Skeletal muscle satellite cell (primary cell): ENCODE measurements around the gene PNMA8A.
"Not testable (repeated sequence)": the region's sequence is repeated elsewhere in the genome, so short reads cannot be mapped to it uniquely, and the experiment has no call there.

Experiments used
- H3K27me3 ChIP-seq: 2 replicates; pipeline ENCODE4 v1.7.0; 2013; ENCODE audit warnings: low read length; ENCODE audit not compliant: control insufficient read depth, insufficient read depth
- H3K36me3 ChIP-seq: 2 replicates; pipeline ENCODE4 v1.7.0; 2013; ENCODE audit warnings: mild to moderate bottlenecking, control low read depth, low read length; ENCODE audit not compliant: insufficient read depth
- H3K4me1 ChIP-seq: 2 replicates; pipeline ENCODE4 v1.7.0; 2013; ENCODE audit warnings: low read length; ENCODE audit not compliant: control insufficient read depth, insufficient read depth
- H3K4me2 ChIP-seq: 2 replicates; pipeline ENCODE4 v1.7.0; 2013; ENCODE audit warnings: mild to moderate bottlenecking, low read length
- H3K4me3 ChIP-seq: 2 replicates; pipeline ENCODE4 v1.7.0; 2013; ENCODE audit warnings: low read length
- H3K9ac ChIP-seq: 2 replicates; pipeline ENCODE4 v1.7.0; 2013; ENCODE audit warnings: mild to moderate bottlenecking, low read depth, low read length, moderate library complexity
- H3K9me3 ChIP-seq: replicated peaks from 2 replicates; pipeline ENCODE4 v1.7.0; 2013; ENCODE audit warnings: mild to moderate bottlenecking, control low read depth, low read length

PNMA8A gene

GRCh38 chr19:46499692-46500091 lies 28.3 kb upstream of the PNMA8A start:
- Histone ChIP-seq H3K4me2 (no peak overlapping the region), H3K9ac (no peak overlapping the region), H3K4me1 (no peaks in the 10 kb centered on the region), H3K27me3 (peaks cover 15% of the 10 kb centered on the region), H3K9me3 (no peaks in the 10 kb centered on the region), H3K36me3 (no peaks in the 10 kb centered on the region), H3K4me3 (no peak overlapping the region)

GRCh38 chr19:46497773-46498172 lies 26.4 kb upstream of the PNMA8A start:
- Histone ChIP-seq H3K27me3 (peaks cover 6% of the 10 kb centered on the region), H3K9me3 (no peaks in the 10 kb centered on the region), H3K36me3 (no peaks in the 10 kb centered on the region), H3K4me2 (no peak overlapping the region), H3K4me1 (no peaks in the 10 kb centered on the region), H3K9ac (no peak overlapping the region), H3K4me3 (no peak overlapping the region)

- H3K9ac ChIP-seq, H3K4me2 ChIP-seq, H3K9me3 ChIP-seq, H3K27me3 ChIP-seq, H3K36me3 ChIP-seq, H3K4me3 ChIP-seq, H3K4me1 ChIP-seq: not testable (repeated sequence)
These were observed 25.5 kb upstream of the PNMA8A start for GRCh38 chr19:46496886-46497285.

- Histone ChIP-seq H3K9ac (no peak overlapping the region), H3K4me2 (no peak overlapping the region), H3K27me3 (peaks cover 12% of the 10 kb centered on the region), H3K4me1 (no peaks in the 10 kb centered on the region), H3K9me3 (no peaks in the 10 kb centered on the region), H3K36me3 (no peaks in the 10 kb centered on the region), H3K4me3 (no peak overlapping the region)
These were observed 24.9 kb upstream of the PNMA8A start for GRCh38 chr19:46496304-46496703.

- peak within 1 kb of the TSS; percentile 58 for H3K4me3 ChIP-seq
- peaks cover 17% of the 10 kb centered on the region for H3K27me3 ChIP-seq
- H3K4me1 ChIP-seq: no peaks in the 10 kb centered on the region
- no peaks in the 10 kb centered on the region for H3K36me3 ChIP-seq
- H3K9ac ChIP-seq: no peak within 1 kb of the TSS
- H3K4me2 ChIP-seq: peak within 1 kb of the TSS; percentile 74
- no peaks in the 10 kb centered on the region for H3K9me3 ChIP-seq
These were observed 24.4 kb upstream of the PNMA8A start, which contains the start of gene PNMA8B for GRCh38 chr19:46495786-46496099. PNMA8B (minus strand) TSS chr19:46495867; CDS start chr19:46495465, 402 bp downstream.

- Histone ChIP-seq H3K36me3 (no peaks in the 10 kb centered on the region), H3K27me3 (peaks cover 13% of the 10 kb centered on the region), H3K9ac (no peak overlapping the region), H3K9me3 (no peaks in the 10 kb centered on the region), H3K4me3 (peak overlapping the region; percentile 58), H3K4me2 (peak overlapping the region; percentile 74), H3K4me1 (no peaks in the 10 kb centered on the region)
These were observed 23.8 kb upstream of the PNMA8A start for GRCh38 chr19:46494941-46495785.

GRCh38 chr19:46494146-46494940 lies 23.0 kb upstream of the PNMA8A start:
- H3K4me2 ChIP-seq: no peak overlapping the region
- peaks cover 7% of the 10 kb centered on the region for H3K4me1 ChIP-seq
- H3K36me3 ChIP-seq: no peaks in the 10 kb centered on the region
- no peaks in the 10 kb centered on the region for H3K9me3 ChIP-seq
- H3K9ac ChIP-seq: no peak overlapping the region
- H3K4me3 ChIP-seq: no peak overlapping the region
- peaks cover 16% of the 10 kb centered on the region for H3K27me3 ChIP-seq

GRCh38 chr19:46493236-46494145 lies 22.1 kb upstream of the PNMA8A start:
- H3K4me2 ChIP-seq: no peak overlapping the region
- H3K4me1 ChIP-seq: peaks cover 9% of the 10 kb centered on the region
- H3K27me3 ChIP-seq: peaks cover 16% of the 10 kb centered on the region
- no peak overlapping the region for H3K9ac ChIP-seq
- no peaks in the 10 kb centered on the region for H3K9me3 ChIP-seq
- H3K4me3 ChIP-seq: no peak overlapping the region
- no peaks in the 10 kb centered on the region for H3K36me3 ChIP-seq

- no peaks in the 10 kb centered on the region for H3K9me3 ChIP-seq
- peaks cover 9% of the 10 kb centered on the region for H3K4me1 ChIP-seq
- H3K36me3 ChIP-seq: no peaks in the 10 kb centered on the region
- H3K4me3 ChIP-seq: no peak overlapping the region
- peaks cover 16% of the 10 kb centered on the region for H3K27me3 ChIP-seq
- no peak overlapping the region for H3K4me2 ChIP-seq
- no peak overlapping the region for H3K9ac ChIP-seq
These were observed 21.5 kb upstream of the PNMA8A start for GRCh38 chr19:46492841-46493235.

- no peak overlapping the region for H3K9ac ChIP-seq
- no peak overlapping the region for H3K4me3 ChIP-seq
- peaks cover 15% of the 10 kb centered on the region for H3K4me1 ChIP-seq
- no peak overlapping the region for H3K4me2 ChIP-seq
- peaks cover 16% of the 10 kb centered on the region for H3K27me3 ChIP-seq
- no peaks in the 10 kb centered on the region for H3K9me3 ChIP-seq
- H3K36me3 ChIP-seq: no peaks in the 10 kb centered on the region
These were observed 20.8 kb upstream of the PNMA8A start for GRCh38 chr19:46491975-46492682.
